IMR-90 (cell line): ENCODE data around the gene TIPARP. TPM values are rescaled to one million over a fixed set of nuclear protein-coding genes. Genes with fewer than 3 reads are reported as not detected.

Source experiments
- ATAC-seq: fragments of 200-7000 bp; cut with Tn5 transposase; 2 replicates; pipeline ENCODE4 v1.9.1; 2020; ENCODE audit warnings: low read depth, mild to moderate bottlenecking, moderate library complexity
- BruUV-seq: library from RNA; stranded (reverse); fragments of 400-500 nt; replicated peaks from 2 replicates; lab custom pipeline; 2021; lab: Mats Ljungman, UMichigan
- CTCF ChIA-PET: fragments of 300-600 bp; formaldehyde crosslinking; extraction: SDS; loops from one replicate; lab custom pipeline; 2021; ENCODE audit warnings: antibody characterized with exemption; lab: Yijun Ruan, JAX
- POLR2A ChIA-PET: fragments of 300-600 bp; sonication (Branson Sonifier 250); formaldehyde crosslinking; loops from one replicate; lab custom pipeline; 2022; ENCODE audit warnings: antibody characterized with exemption; ENCODE audit not compliant: unreplicated experiment; lab: Charles Lee
- DNase-seq: peaks from one replicate; pipeline ENCODE4 v3.0.0; 2013
- H2AFZ ChIP-seq: replicated peaks from 2 replicates; pipeline ENCODE3; 2013; ENCODE audit warnings: low read length, mild to moderate bottlenecking; ENCODE audit not compliant: poor library complexity
- H2AK5ac ChIP-seq: 2 replicates; pipeline ENCODE4 v1.6.1; 2013; ENCODE audit warnings: low read depth, low read length, inconsistent platforms
- H2AK9ac ChIP-seq: replicated peaks from 2 replicates; pipeline ENCODE3; 2013; ENCODE audit warnings: mild to moderate bottlenecking, low read depth, low read length, moderate library complexity; ENCODE audit not compliant: poor library complexity
- H2BK120ac ChIP-seq: 2 replicates; pipeline ENCODE4 v1.6.1; 2013; ENCODE audit warnings: low read depth, low read length, inconsistent platforms
- H2BK15ac ChIP-seq: 3 replicates; pipeline ENCODE4 v1.6.1; 2013; ENCODE audit warnings: low read depth, low read length, inconsistent platforms
- H2BK20ac ChIP-seq: 2 replicates; pipeline ENCODE4 v1.6.1; 2013; ENCODE audit warnings: low read depth, mild to moderate bottlenecking, inconsistent platforms, low read length, moderate library complexity
- H2BK5ac ChIP-seq: 2 replicates; pipeline ENCODE4 v1.6.1; 2013; ENCODE audit warnings: mild to moderate bottlenecking, low read depth, low read length, inconsistent platforms; ENCODE audit not compliant: poor library complexity, severe bottlenecking
- H3K14ac ChIP-seq: replicated peaks from 2 replicates; pipeline ENCODE4 v1.6.1; 2013; ENCODE audit warnings: low read depth, low read length, inconsistent platforms
- H3K18ac ChIP-seq: 2 replicates; pipeline ENCODE4 v1.6.1; 2013; ENCODE audit warnings: low read depth, low read length, control low read depth
- H3K23ac ChIP-seq: 2 replicates; pipeline ENCODE4 v1.6.1; 2013; ENCODE audit warnings: low read depth, low read length, inconsistent platforms
- H3K27ac ChIP-seq: 2 replicates; pipeline ENCODE4 v1.5.1; 2013; ENCODE audit warnings: mild to moderate bottlenecking, control low read depth, low read length; ENCODE audit not compliant: insufficient read depth
- H3K27me3 ChIP-seq: 2 replicates; pipeline ENCODE4 v1.6.1; 2013; ENCODE audit warnings: low read length; ENCODE audit not compliant: control insufficient read depth, insufficient read depth
- H3K36me3 ChIP-seq: 2 replicates; pipeline ENCODE4 v1.6.1; 2013; ENCODE audit warnings: low read length, mixed read lengths; ENCODE audit not compliant: control insufficient read depth, insufficient read depth
- H3K4ac ChIP-seq: 2 replicates; pipeline ENCODE4 v1.6.1; 2013; ENCODE audit warnings: low read depth, low read length, inconsistent platforms
- H3K4me1 ChIP-seq: 2 replicates; pipeline ENCODE4 v1.6.1; 2013; ENCODE audit warnings: low read length, mixed read lengths; ENCODE audit not compliant: control insufficient read depth, insufficient read depth
- H3K4me2 ChIP-seq: 2 replicates; pipeline ENCODE4 v1.6.1; 2013; ENCODE audit warnings: low read depth, mild to moderate bottlenecking, control low read depth, low read length, moderate library complexity
- H3K4me3 ChIP-seq: 2 replicates; pipeline ENCODE4 v1.5.1; 2013; ENCODE audit warnings: low read depth, mild to moderate bottlenecking, control low read depth, low read length, moderate library complexity; ENCODE audit not compliant: insufficient read depth
- H3K56ac ChIP-seq: 2 replicates; pipeline ENCODE4 v1.6.1; 2013; ENCODE audit warnings: low read length, inconsistent platforms; ENCODE audit not compliant: insufficient read depth; ENCODE audit errors: extremely low read depth
- H3K79me1 ChIP-seq, 2 experiments: 2 replicates each; pipeline ENCODE4 v1.6.1; 2013; ENCODE audit warnings: low read length in 2 of 2, inconsistent platforms in 1 of 2, low read depth in 1 of 2
- H3K9ac ChIP-seq: 2 replicates; pipeline ENCODE4 v1.6.1; 2013; ENCODE audit warnings: low read depth, low read length, control low read depth
- H3K9me1 ChIP-seq: 2 replicates; pipeline ENCODE4 v1.6.1; 2013; ENCODE audit warnings: low read length, inconsistent platforms; ENCODE audit not compliant: insufficient read depth
- H3K9me3 ChIP-seq: 2 replicates; pipeline ENCODE4 v1.6.1; 2013; ENCODE audit warnings: low read length; ENCODE audit not compliant: control insufficient read depth, insufficient read depth
- H4K20me1 ChIP-seq: 2 replicates; pipeline ENCODE4 v1.6.1; 2013; ENCODE audit warnings: low read length, inconsistent platforms; ENCODE audit not compliant: insufficient read depth
- H4K5ac ChIP-seq: 2 replicates; pipeline ENCODE4 v1.6.1; 2013; ENCODE audit warnings: mild to moderate bottlenecking, low read depth, low read length, control low read depth
- H4K8ac ChIP-seq, 2 experiments: 2 replicates each; pipeline ENCODE4 v1.6.1; 2013; ENCODE audit warnings: low read depth in 2 of 2, low read length in 2 of 2, control low read depth in 1 of 2, inconsistent platforms in 1 of 2
- H4K91ac ChIP-seq: 2 replicates; pipeline ENCODE4 v1.6.1; 2013; ENCODE audit warnings: low read depth, low read length, inconsistent platforms; ENCODE audit not compliant: insufficient read depth
- BHLHE40 ChIP-seq: fragments of 150-350 bp; IDR thresholded peaks from 2 replicates; pipeline ENCODE4 v1.6.1; 2016; ENCODE audit warnings: mild to moderate bottlenecking, low read depth, low read length
- CEBPB ChIP-seq: IDR thresholded peaks from 2 replicates; pipeline ENCODE4 v1.6.1; 2012; ENCODE audit warnings: low read depth, low read length, improper control_type of control experiment
- CHD1 ChIP-seq: IDR thresholded peaks from 2 replicates; pipeline ENCODE4 v1.6.1; 2012; ENCODE audit warnings: low read depth, low read length, improper control_type of control experiment
- CTCF ChIP-seq: conservative IDR thresholded peaks from 2 replicates; pipeline ENCODE4 v1.5.1; 2012; ENCODE audit warnings: mild to moderate bottlenecking, low read depth, low read length, improper control_type of control experiment
- ELK1 ChIP-seq: fragments of 150-350 bp; IDR thresholded peaks from 2 replicates; pipeline ENCODE4 v1.6.1; 2016; ENCODE audit warnings: low read depth, mild to moderate bottlenecking, low read length, moderate library complexity, borderline replicate concordance
- MAFK ChIP-seq: IDR thresholded peaks from 2 replicates; pipeline ENCODE4 v1.6.1; 2012; ENCODE audit warnings: low read depth, low read length, improper control_type of control experiment
- POLR2A ChIP-seq: IDR thresholded peaks from 2 replicates; pipeline ENCODE4 v1.6.1; 2012; ENCODE audit warnings: mild to moderate bottlenecking, low read depth, low read length
- RCOR1 ChIP-seq: IDR thresholded peaks from 2 replicates; pipeline ENCODE4 v1.6.1; 2012; ENCODE audit warnings: mild to moderate bottlenecking, low read length, improper control_type of control experiment; ENCODE audit not compliant: insufficient replicate concordance
- RFX5 ChIP-seq: IDR thresholded peaks from 2 replicates; pipeline ENCODE4 v1.8.0; 2012; ENCODE audit warnings: low read depth, mild to moderate bottlenecking, low read length, moderate library complexity
- dilution Hi-C: fragments of 300-500 bp; cut with HindIII; formaldehyde crosslinking; loops from one replicate; pipeline ENCODE4 v1.14.3; 2018; ENCODE audit warnings: low sequenced_read_pairs; ENCODE audit not compliant: unreplicated experiment
- in situ Hi-C: fragments of 300-500 bp; cut with MboI; formaldehyde crosslinking; loops from 3 replicates; pipeline ENCODE4 v1.14.3; 2019; ENCODE audit warnings: low sequenced_read_pairs, inconsistent platforms, mixed read lengths
- intact Hi-C: fragments of 100-400 bp; cut with micrococcal nuclease; formaldehyde crosslinking; loops from 2 replicates; pipeline ENCODE4 v1.10.0; 2022
- polyA plus RNA-seq, 3 experiments: library from polyadenylated mRNA; depleted of rRNA; stranded (reverse); fragments of >200 nt; gene quantifications; 2 replicates each; pipeline ENCODE4 v1.2.3, GENCODE V29; 2012; ENCODE audit warnings: low replicate concordance in 1 of 3
- total RNA-seq: library from RNA; depleted of rRNA; stranded (reverse); fragments of >200 nt; gene quantifications from 2 replicates; pipeline ENCODE4 v1.2.3, GENCODE V29; 2012

The TIPARP gene
- total and polyA plus RNA-seq, 2 of the 4 experiments (the other 2 are of a cell fraction), result 12.6 to 70.8 TPM

DNA sequence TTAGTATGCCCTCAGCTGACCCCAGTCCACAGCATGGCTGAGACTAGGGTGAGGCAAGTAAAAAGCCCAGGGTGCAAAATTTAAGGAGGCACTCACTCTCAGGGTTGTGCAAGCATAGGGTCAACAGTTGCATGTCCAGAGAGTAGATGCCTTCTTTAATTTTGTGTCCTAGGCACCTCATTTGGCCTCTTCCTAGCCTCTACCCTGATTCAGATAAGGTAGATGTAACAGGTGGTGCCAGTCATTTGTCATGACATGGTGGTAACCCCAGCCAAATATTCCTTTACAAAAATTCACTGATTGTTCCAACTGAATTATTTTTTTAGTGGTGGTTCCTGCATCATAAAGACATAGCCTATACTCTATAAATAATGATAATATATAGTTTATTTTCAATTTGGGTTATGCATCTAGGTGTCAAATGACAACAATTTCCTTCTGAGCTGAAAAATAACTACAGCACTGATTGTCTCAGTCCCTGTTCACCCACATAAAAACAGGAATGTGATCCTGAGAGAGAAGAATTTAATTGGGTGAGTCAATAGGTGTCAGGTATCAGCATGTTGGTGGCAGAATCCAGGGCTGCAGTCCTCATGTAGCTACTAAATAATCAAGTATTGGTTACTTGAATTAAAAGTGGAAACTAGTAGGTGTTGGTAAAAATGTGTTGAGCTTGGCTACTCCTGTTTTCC is 44.2 kb upstream of the TIPARP start:
- in situ Hi-C loops, result no loop called here
- Histone ChIP-seq H3K36me3 (no peaks in the 10 kb centered on the region), H3K9ac (no peak overlapping the region), H3K27me3 (no peaks in the 10 kb centered on the region), H3K4ac (no peak overlapping the region), H3K4me2 (no peak overlapping the region), H3K56ac (no peak overlapping the region), H3K9me1 (no peaks in the 10 kb centered on the region), H3K79me1 (no peaks in the 10 kb centered on the region), H2AFZ (no peak overlapping the region), H3K4me1 (peaks cover 6% of the 10 kb centered on the region), H2BK5ac (no peak overlapping the region), H3K18ac (peak overlapping the region; percentile 20; the same call in 1 of the 2 replicates), H3K9me3 (no peaks in the 10 kb centered on the region), H2BK20ac (no peak overlapping the region), H2BK15ac (no peak overlapping the region), H2AK9ac (no peak overlapping the region), H4K8ac (no peak overlapping the region), H4K91ac (no peak overlapping the region), H2BK120ac (no peak overlapping the region), H3K23ac (no peak overlapping the region), H3K4me3 (no peak overlapping the region), H2AK5ac (no peak overlapping the region), H4K5ac (no peak overlapping the region), H3K27ac (no peak overlapping the region), H3K14ac (no peak overlapping the region), H4K20me1 (no peaks in the 10 kb centered on the region)
- intact Hi-C loops, result no loop called here
- no TSS peak for BruUV-seq
- ATAC-seq (peak; percentile 52; the same call in 1 of the 2 replicates), DNase-seq (peak; percentile 45)
- dilution Hi-C loops, result no loop called here
- TF ChIP-seq CTCF (no peak), BHLHE40 (no peak), POLR2A (no peak), CHD1 (no peak), CEBPB (no peak), MAFK (no peak), RCOR1 (no peak), RFX5 (no peak), ELK1 (no peak)
- ChIA-PET CTCF (interaction anchor here (0.7 to 0.9 kb wide), 2 partner anchors 24 to 258 kb away, joined by 3 to 4 read pairs; no protein-coding TSS in a partner anchor), POLR2A (no interaction called here)
